CD4-positive, alpha-beta T cell treated with Interleukin-1 beta for 1 hour (primary cell): ENCODE data around the gene TPD52L2.
A peak's percentile ranks its signal among the peaks of the same experiment; 100 is the strongest.

Source experiments
- DNase-seq, 2 donors: peaks; one replicate each; pipeline ENCODE4 v3.0.0-alpha.2; 2020 to 2022

TPD52L2 gene

GRCh38 chr20:63864978-63865640 lies at the start of gene TPD52L2:
TSS of gene TPD52L2 (plus strand) at chr20:63865270. CDS start at chr20:63865366, 96 bp downstream.
- peak; percentile 97 for DNase-seq

GRCh38 chr20:63815615-63816253 lies 49.3 kb upstream of the TPD52L2 start:
- no peak for DNase-seq

DNA sequence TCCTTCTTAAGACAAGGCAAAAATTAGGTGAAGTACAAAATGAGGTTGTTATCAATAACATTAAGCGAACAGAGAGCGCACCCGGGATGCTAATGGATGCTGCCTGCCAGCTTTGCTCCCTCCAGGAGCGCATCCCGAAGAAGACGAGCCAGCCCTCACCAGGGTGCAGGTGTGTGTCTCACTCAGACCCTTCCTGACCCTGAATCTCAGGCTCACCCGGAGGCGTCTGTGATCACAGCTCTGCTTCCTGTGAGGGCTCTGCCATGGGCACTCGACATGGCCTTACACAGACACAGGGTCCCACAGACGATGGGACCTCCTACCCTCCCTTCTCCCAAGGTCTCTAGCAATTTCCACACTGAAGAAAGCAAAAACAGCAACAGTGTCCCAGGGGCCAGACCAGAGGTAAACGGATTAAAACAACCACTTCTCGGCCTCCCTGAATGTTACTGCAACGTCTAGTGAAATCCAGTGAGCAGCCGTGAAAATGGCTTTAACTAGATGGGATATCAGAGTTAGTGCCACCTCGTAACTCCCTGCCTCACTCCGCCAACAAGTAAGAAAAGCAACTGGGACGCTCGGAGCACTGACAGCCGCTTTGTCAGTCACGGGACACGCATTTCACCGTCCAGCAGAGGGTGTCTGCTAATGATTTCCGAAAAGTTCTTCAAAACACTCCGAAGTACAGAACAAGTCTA lies 45.7 kb upstream of the TPD52L2 start:
- peak in 1 of 2 donors; percentile 11 for DNase-seq

DNA sequence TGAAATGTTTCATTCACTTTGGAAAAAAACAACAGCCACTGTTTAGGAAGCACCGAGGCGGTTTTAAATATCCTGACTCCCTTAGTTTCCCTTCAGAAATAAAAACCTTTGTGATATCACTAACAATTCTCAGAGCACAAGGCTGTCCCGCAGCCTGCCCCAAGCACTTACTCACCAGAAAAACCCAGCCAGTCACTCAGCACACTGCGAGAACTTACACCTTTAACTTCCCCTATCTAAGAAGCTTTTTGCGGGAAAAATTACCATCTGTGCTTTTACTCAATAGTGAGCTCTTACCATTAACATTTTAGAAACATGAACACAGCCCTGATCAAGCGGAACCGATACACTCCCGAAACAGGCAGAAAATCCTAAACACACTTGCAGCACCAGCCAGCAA lies 43.3 kb upstream of the TPD52L2 start:
- DNase-seq = no peak

DNA sequence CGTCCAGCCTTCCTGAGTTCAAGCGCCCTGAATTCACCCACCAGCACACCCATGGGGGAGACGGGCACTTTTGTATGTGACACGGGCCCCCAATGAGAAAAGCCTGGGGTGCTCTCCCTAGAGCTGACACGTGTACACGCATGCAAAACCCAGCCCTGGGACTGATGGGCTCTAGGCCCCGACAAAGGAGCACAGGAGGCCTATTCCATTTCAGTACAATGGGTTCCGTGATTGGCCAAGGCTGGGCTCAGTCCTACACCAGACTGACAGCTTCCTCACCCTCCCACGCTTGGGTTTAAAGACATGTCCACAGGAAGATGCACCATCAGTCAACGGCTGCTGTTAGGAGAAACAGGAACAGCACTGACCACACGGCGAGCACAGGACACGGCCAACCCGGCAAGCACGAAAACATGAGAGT lies 42.8 kb upstream of the TPD52L2 start:
- DNase-seq = no peak

GRCh38 chr20:63823691-63824311 lies 41.3 kb upstream of the TPD52L2 start:
- DNase-seq = no peak

DNA sequence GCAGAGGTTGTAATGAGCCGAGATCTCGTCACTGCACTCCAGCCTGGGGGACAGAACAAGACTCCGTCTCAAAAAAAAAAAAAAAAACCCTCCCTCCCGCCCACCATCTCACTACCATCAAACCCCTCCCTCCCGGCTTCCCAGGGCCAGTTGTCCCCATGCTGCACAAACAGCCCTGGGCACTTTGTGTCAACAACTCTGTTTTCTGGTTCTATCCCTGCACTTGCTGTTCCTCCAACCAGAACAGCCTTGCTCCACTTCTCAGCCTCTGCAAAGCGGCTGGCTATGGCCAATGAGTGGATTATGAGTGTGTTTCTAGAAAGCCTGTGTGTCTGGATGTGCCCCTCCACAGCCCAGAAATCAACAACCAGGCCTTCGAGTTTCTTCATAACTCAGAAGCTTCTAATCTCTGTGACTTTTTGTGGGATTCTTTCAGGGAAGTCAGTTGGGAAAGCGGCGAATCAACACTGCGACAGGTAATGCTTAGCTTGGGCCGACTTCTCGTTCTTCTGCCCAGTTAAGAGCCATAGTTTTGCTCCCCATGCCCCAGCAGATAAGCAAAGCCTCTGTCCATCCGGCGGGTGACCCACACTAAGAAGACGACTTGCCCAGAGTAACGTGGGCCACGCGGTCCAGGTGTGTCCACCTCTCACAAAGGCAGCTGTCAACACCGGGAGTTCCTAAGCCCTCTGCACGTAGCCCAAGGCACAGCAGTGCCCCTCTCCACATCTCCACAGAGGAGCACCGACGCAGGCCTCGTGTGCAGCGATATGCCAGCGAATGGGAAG lies 39.5 kb upstream of the TPD52L2 start:
- DNase-seq = no peak

DNA sequence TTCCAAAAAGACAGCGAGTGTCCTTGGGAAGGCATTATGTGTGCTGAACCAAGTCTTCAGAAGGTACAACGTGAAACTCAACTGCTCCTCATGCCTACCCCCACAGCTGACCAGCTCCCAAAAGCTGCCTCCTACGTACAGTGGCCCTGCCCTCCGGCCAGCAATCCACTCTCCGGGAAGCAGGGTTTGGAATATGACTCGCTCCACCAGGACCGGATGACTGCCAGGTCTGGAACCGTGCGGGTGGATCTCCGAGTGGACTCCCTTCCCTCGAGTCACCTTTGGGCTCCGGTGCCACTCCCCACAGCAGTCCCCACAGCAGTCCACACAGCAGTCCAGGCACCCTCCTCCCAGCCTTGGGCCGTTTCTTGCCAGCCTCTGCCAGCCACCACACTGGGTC lies 38.3 kb upstream of the TPD52L2 start:
- DNase-seq = no peak

DNA sequence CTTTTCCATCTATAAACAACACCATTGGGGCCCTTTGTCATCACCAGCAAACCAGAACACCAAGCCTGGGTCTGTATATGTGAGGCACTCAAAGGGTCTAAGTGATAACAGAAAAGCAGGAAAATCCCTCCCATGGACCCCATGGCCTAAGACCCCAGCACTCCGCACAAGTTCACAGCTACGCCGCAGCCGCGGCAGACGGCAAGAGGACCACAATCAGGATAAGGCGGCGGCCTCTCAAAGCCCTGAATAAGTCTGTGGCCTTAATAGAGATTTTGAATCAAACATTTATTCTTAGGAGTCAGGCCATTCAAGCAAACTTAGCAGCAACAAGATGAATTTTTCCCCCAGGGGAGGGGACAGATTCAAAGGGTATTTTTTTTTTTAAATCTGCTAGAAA lies 36.9 kb upstream of the TPD52L2 start:
- DNase-seq = no peak

GRCh38 chr20:63828545-63828944 lies 36.5 kb upstream of the TPD52L2 start:
- no peak for DNase-seq

GRCh38 chr20:63828951-63829350 lies 36.1 kb upstream of the TPD52L2 start:
- DNase-seq = no peak

- DNase-seq = no peak
Observed at GRCh38 chr20:63829603-63829944, 35.5 kb upstream of the TPD52L2 start.

GRCh38 chr20:63829945-63830835 lies 34.9 kb upstream of the TPD52L2 start:
- peak in 1 of 2 donors; percentile 9 for DNase-seq

GRCh38 chr20:63830841-63831588 lies 34.1 kb upstream of the TPD52L2 start, which contains the start of gene ZBTB46:
TSS of gene ZBTB46 (minus strand) at chr20:63831264. CDS start at chr20:63790757, 40,507 bp downstream.
- DNase-seq = peak in 1 of 2 donors; percentile 20

- DNase-seq = no peak
Observed at GRCh38 chr20:63831646-63831992, 33.5 kb upstream of the TPD52L2 start.

- no peak for DNase-seq
Observed at GRCh38 chr20:63831993-63832686, 32.9 kb upstream of the TPD52L2 start.

DNA sequence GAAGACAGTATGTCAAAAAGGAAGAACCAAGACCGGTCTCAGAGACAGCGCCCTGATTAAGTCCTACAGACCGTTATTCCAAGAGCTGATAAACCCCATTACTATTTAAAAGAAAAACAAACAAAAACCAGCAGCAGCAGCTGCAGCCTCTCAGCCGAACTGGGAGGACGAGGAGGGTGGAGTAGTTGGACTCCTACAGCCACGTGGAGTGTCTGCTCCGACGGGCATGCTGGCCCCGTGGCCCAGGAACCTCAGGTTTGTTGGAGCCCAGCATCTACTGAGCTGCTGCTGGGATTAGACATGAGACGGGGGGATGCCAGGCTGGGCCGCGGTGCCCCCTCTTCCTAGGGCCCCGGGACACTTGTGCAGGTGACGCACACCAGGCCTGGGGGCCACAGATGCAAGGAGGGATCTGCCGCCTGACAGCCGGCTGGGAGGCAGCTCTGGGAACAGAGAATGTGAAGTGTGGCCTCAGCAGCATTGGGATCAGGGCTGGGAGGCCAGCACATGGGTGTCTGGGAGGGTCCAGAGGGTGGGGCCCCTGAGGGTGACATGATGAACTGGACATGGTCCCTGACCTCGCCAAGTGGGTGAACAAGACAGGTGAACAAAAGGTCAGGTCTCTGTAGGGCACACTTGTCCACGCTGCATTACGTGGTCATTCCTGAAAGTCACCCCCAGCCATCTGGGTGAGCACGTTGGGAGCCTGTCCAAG lies 31.1 kb upstream of the TPD52L2 start:
- DNase-seq = no peak

DNA sequence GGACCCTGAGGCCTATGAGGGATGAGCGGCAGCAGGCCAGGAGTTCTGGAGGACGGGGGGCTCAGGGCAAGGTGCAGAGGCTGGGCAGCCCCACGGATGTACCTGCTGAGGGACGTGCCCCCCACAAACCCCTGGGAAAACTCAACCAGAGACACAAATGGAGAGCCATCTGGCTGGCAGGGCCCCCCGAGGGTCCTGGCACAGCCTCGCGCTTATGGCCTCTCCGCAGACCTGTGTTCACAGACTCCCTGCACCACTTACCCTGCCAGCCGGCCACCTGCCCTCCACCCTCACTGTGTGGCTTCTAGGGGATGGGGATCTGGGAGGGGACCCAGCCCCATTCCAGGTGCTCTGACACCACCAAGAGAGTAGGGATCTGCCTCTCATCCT lies 30.6 kb upstream of the TPD52L2 start:
- DNase-seq = no peak

GRCh38 chr20:63835021-63835858 lies 29.8 kb upstream of the TPD52L2 start:
- no peak for DNase-seq
